ENCODE measurements around the gene CFAP92. TPM values are rescaled to one million over a fixed set of nuclear protein-coding genes. Genes with fewer than 3 reads are reported as not detected.

Gene CFAP92
- total RNA-seq, 1 donor from 2014 or later: not detected

DNA sequence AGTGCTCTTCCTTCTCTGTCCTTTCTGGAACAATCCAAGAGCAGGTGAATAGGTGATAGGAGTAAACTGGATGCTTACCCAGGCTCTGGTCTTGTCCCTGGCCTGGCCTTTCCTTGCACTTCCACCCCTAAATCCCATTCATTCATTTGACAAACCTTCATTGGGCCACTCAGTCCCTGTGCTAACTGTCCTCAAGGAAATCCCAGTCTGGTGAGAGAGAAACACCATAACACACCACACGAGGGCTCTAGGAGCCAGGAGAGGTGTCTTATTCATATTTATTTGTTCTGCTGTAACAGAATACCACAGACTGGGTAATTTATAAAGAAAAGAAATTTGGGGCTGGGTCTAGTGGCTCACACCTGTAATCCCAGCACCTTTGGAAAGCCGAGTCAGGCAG lies 30.0 kb upstream of the CFAP92 start:
- no peak overlapping the region for H3K4me3 Mint-ChIP-seq (ENCODE audit: unreplicated experiment)
- peak; percentile 0 for DNase-seq (ENCODE audit: low spot score)
- peaks cover 2% of the 10 kb centered on the region for H3K9me3 Mint-ChIP-seq (ENCODE audit: low read depth)
- peaks cover 7% of the 10 kb centered on the region for H3K4me1 Mint-ChIP-seq (ENCODE audit: low read depth)
- H3K27me3 Mint-ChIP-seq (ENCODE audit: low read depth): peaks cover 5% of the 10 kb centered on the region
- H3K36me3 Mint-ChIP-seq (ENCODE audit: low read depth): no peaks in the 10 kb centered on the region
- TF ChIP-seq, protein P1, sequence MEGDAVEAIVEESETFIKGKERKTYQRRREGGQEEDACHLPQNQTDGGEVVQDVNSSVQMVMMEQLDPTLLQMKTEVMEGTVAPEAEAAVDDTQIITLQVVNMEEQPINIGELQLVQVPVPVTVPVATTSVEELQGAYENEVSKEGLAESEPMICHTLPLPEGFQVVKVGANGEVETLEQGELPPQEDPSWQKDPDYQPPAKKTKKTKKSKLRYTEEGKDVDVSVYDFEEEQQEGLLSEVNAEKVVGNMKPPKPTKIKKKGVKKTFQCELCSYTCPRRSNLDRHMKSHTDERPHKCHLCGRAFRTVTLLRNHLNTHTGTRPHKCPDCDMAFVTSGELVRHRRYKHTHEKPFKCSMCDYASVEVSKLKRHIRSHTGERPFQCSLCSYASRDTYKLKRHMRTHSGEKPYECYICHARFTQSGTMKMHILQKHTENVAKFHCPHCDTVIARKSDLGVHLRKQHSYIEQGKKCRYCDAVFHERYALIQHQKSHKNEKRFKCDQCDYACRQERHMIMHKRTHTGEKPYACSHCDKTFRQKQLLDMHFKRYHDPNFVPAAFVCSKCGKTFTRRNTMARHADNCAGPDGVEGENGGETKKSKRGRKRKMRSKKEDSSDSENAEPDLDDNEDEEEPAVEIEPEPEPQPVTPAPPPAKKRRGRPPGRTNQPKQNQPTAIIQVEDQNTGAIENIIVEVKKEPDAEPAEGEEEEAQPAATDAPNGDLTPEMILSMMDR (IDR thresholded peaks at IDR 0.05): peak; percentile 56
- H3K27ac Mint-ChIP-seq (ENCODE audit: unreplicated experiment): no peak overlapping the region

DNA sequence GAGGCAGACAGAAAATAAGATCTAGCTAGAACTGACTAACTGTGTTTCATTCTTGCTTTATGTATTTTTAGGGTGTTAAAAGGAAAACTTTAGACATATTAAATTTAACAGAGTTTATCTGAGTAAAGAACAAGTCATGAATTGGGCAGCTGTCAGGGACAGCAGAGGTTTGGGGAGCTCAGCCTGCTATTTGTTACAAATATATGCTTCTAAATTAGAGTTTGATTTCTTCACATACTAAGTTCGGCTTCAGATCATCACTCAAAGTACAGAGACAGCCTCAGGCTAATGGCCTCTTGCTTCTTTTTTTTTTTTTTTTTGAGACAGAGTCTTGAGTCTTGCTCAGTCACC lies 29.1 kb upstream of the CFAP92 start:
- TF ChIP-seq, protein P1 (IDR thresholded peaks at IDR 0.05): no peak
- Mint-ChIP-seq H3K36me3 (ENCODE audit: low read depth) (no peaks in the 10 kb centered on the region), H3K9me3 (ENCODE audit: low read depth) (peaks cover 2% of the 10 kb centered on the region), H3K4me1 (ENCODE audit: low read depth) (peaks cover 7% of the 10 kb centered on the region), H3K27me3 (ENCODE audit: low read depth) (peaks cover 10% of the 10 kb centered on the region), H3K27ac (ENCODE audit: unreplicated experiment) (no peak overlapping the region), H3K4me3 (ENCODE audit: unreplicated experiment) (no peak overlapping the region)
- peak; percentile 1 for DNase-seq (ENCODE audit: low spot score)

GRCh38 chr3:129022114-129023007 lies 28.5 kb upstream of the CFAP92 start:
- H3K27ac Mint-ChIP-seq (ENCODE audit: unreplicated experiment): no peak overlapping the region
- TF ChIP-seq, protein P1 (IDR thresholded peaks at IDR 0.05): no peak
- DNase-seq (ENCODE audit: low spot score): peak; percentile 54
- H3K9me3 Mint-ChIP-seq (ENCODE audit: low read depth): peaks cover 2% of the 10 kb centered on the region
- peaks cover 7% of the 10 kb centered on the region for H3K4me1 Mint-ChIP-seq (ENCODE audit: low read depth)
- H3K27me3 Mint-ChIP-seq (ENCODE audit: low read depth): peaks cover 10% of the 10 kb centered on the region
- no peaks in the 10 kb centered on the region for H3K36me3 Mint-ChIP-seq (ENCODE audit: low read depth)
- H3K4me3 Mint-ChIP-seq (ENCODE audit: unreplicated experiment): no peak overlapping the region

DNA sequence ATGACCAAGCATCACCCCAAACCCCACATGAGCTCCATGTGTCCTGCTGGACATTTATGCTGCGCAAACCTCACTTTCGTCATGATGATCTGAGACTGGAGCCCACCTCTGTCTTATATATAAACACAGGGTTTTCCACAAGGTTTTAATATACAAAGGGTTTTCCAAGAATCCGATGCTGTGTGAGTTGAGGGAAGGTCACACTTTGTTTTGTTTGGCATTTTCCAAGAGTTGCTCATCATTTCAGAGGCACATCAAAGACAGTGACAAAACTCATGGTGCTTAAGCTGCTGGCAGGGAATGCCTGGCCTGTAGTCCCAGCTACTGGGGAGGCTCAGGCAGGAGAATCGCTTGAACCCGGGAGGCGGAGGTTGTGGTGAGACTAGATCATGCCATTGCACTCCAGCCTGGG lies 27.3 kb upstream of the CFAP92 start:
- TF ChIP-seq, protein P1 (IDR thresholded peaks at IDR 0.05): no peak
- Mint-ChIP-seq H3K4me3 (ENCODE audit: unreplicated experiment) (no peak overlapping the region), H3K4me1 (ENCODE audit: low read depth) (no peaks in the 10 kb centered on the region), H3K9me3 (ENCODE audit: low read depth) (peaks cover 2% of the 10 kb centered on the region), H3K27ac (ENCODE audit: unreplicated experiment) (no peak overlapping the region), H3K27me3 (ENCODE audit: low read depth) (peaks cover 10% of the 10 kb centered on the region), H3K36me3 (ENCODE audit: low read depth) (no peaks in the 10 kb centered on the region)
- peak; percentile 11 for DNase-seq (ENCODE audit: low spot score)

- Mint-ChIP-seq H3K9me3 (ENCODE audit: low read depth) (peaks cover 2% of the 10 kb centered on the region), H3K4me3 (ENCODE audit: unreplicated experiment) (no peak overlapping the region), H3K4me1 (ENCODE audit: low read depth) (peaks cover 4% of the 10 kb centered on the region), H3K27me3 (ENCODE audit: low read depth) (peaks cover 10% of the 10 kb centered on the region), H3K27ac (ENCODE audit: unreplicated experiment) (no peak overlapping the region), H3K36me3 (ENCODE audit: low read depth) (no peaks in the 10 kb centered on the region)
- DNase-seq (ENCODE audit: low spot score): peak; percentile 56
- TF ChIP-seq, protein P1 (IDR thresholded peaks at IDR 0.05): no peak
These were observed 26.8 kb upstream of the CFAP92 start for GRCh38 chr3:129020691-129021090.

Measured in chondrocyte (in vitro differentiated cells).